Cortex of kidney (tissue), 1 donor: ENCODE data around the gene STKLD1.
"Not testable (repeated sequence)": the region's sequence is repeated elsewhere in the genome, so short reads cannot be mapped to it uniquely, and the experiment has no call there.

Experiments
- DNase-seq: peaks from one replicate; lab custom pipeline; 2025; lab: John Stamatoyannopoulos, UW

Gene STKLD1

GRCh38 chr9:133375724-133376654, at the start of gene STKLD1, which contains the start of gene SURF4:
Gene STKLD1 (plus strand): TSS chr9:133376366. CDS start chr9:133376474, 108 bp downstream.
Gene SURF4 (minus strand): TSS chr9:133376060. CDS start chr9:133375969, 91 bp downstream.
- DNase-seq = no peak

GRCh38 chr9:133327021-133327420, 49.1 kb upstream of the STKLD1 start:
- not testable (repeated sequence) for DNase-seq

- no peak for DNase-seq
Measured at GRCh38 chr9:133327834-133328484, 48.2 kb upstream of the STKLD1 start.

GRCh38 chr9:133329306-133330156, 46.6 kb upstream of the STKLD1 start:
- not testable (repeated sequence) for DNase-seq

GRCh38 chr9:133331221-133331620, 44.9 kb upstream of the STKLD1 start:
- no peak for DNase-seq

GRCh38 chr9:133331641-133332380, 44.4 kb upstream of the STKLD1 start:
- DNase-seq = no peak

- DNase-seq = no peak
Measured at GRCh38 chr9:133332381-133332730, 43.8 kb upstream of the STKLD1 start.

GRCh38 chr9:133333011-133333410, 43.2 kb upstream of the STKLD1 start:
- no peak for DNase-seq

- DNase-seq = no peak
Measured at GRCh38 chr9:133333566-133333965, 42.6 kb upstream of the STKLD1 start.

- DNase-seq = no peak
Measured at GRCh38 chr9:133334161-133334560, 42.0 kb upstream of the STKLD1 start.

- DNase-seq = not testable (repeated sequence)
Measured at GRCh38 chr9:133334888-133335287, 41.3 kb upstream of the STKLD1 start.

- DNase-seq = peak; percentile 78
Measured at GRCh38 chr9:133335924-133336811, 40.0 kb upstream of the STKLD1 start, which contains the start of gene SURF6. Gene SURF6 (minus strand): TSS chr9:133336188. CDS start chr9:133336132, 56 bp downstream.

- DNase-seq = no peak
Measured at GRCh38 chr9:133339641-133340040, 36.5 kb upstream of the STKLD1 start.

- no peak for DNase-seq
Measured at GRCh38 chr9:133340256-133340655, 35.9 kb upstream of the STKLD1 start.

- no peak for DNase-seq
Measured at GRCh38 chr9:133340916-133341315, 35.2 kb upstream of the STKLD1 start.

GRCh38 chr9:133341369-133342068, 34.6 kb upstream of the STKLD1 start:
- DNase-seq = no peak

GRCh38 chr9:133342069-133342406, 34.1 kb upstream of the STKLD1 start:
- DNase-seq = no peak

GRCh38 chr9:133342570-133342969, 33.6 kb upstream of the STKLD1 start:
- DNase-seq = no peak

GRCh38 chr9:133344071-133344470, 32.1 kb upstream of the STKLD1 start:
- DNase-seq = no peak

- no peak for DNase-seq
Measured at GRCh38 chr9:133344979-133345378, 31.2 kb upstream of the STKLD1 start.
